Neutrophil (primary cell): ENCODE data around the gene SPHK2.
A peak's percentile ranks its signal among the peaks of the same experiment; 100 is the strongest.

Experiments used
- H3K27ac ChIP-seq: fragments of 200-600 bp; sonication (generic); 2 replicates; pipeline ENCODE4 v1.5.1; 2016; ENCODE audit warnings: mild to moderate bottlenecking, moderate library complexity
- H3K27me3 ChIP-seq: fragments of 200-600 bp; sonication (generic); 2 replicates; pipeline ENCODE4 v1.6.0; 2016; ENCODE audit warnings: mild to moderate bottlenecking
- H3K36me3 ChIP-seq: fragments of 200-600 bp; sonication (generic); 2 replicates; pipeline ENCODE4 v1.5.1; 2017
- H3K4me1 ChIP-seq, 2 experiments: fragments of 200-600 bp in 1 of 2; sonication (generic) in 1 of 2; 1 replicate in 1 of 2; 2 replicates in 1 of 2; pipeline versions ENCODE4 v1.5.1 to v1.6.1; 2013 to 2016; ENCODE audit warnings: low read depth in 1 of 2, low read length in 1 of 2, mild to moderate bottlenecking in 1 of 2, moderate library complexity in 1 of 2; ENCODE audit not compliant: control insufficient read depth in 1 of 2, insufficient read depth in 1 of 2
- H3K4me3 ChIP-seq, 2 experiments: fragments of 200-600 bp in 1 of 2; sonication (generic) in 1 of 2; 1 replicate in 1 of 2; 2 replicates in 1 of 2; pipeline ENCODE4 v1.5.1; 2013 to 2016; ENCODE audit warnings: low read depth in 1 of 2, low read length in 1 of 2, mild to moderate bottlenecking in 1 of 2, moderate library complexity in 1 of 2
- H3K9me3 ChIP-seq: fragments of 200-600 bp; sonication (generic); 2 replicates; pipeline ENCODE4 v1.5.1; 2016
- TF ChIP-seq, protein P1 (sequence below): fragments of 200-600 bp; sonication (generic); IDR thresholded peaks from 2 replicates; pipeline ENCODE4 v1.5.1; 2016; ENCODE audit warnings: antibody characterized with exemption

Gene SPHK2

GRCh38 chr19:48624067-48624594 is 4.8 kb downstream of the SPHK2 start:
- no peaks in the 10 kb centered on the region for H3K27me3 ChIP-seq
- H3K4me1 ChIP-seq: peaks cover 23 to 24% of the 10 kb centered on the region in 2 experiments
- TF ChIP-seq, protein P1, sequence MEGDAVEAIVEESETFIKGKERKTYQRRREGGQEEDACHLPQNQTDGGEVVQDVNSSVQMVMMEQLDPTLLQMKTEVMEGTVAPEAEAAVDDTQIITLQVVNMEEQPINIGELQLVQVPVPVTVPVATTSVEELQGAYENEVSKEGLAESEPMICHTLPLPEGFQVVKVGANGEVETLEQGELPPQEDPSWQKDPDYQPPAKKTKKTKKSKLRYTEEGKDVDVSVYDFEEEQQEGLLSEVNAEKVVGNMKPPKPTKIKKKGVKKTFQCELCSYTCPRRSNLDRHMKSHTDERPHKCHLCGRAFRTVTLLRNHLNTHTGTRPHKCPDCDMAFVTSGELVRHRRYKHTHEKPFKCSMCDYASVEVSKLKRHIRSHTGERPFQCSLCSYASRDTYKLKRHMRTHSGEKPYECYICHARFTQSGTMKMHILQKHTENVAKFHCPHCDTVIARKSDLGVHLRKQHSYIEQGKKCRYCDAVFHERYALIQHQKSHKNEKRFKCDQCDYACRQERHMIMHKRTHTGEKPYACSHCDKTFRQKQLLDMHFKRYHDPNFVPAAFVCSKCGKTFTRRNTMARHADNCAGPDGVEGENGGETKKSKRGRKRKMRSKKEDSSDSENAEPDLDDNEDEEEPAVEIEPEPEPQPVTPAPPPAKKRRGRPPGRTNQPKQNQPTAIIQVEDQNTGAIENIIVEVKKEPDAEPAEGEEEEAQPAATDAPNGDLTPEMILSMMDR: peak; percentile 36
- peaks cover 12% of the 10 kb centered on the region for H3K36me3 ChIP-seq
- no peaks in the 10 kb centered on the region for H3K9me3 ChIP-seq
- peak overlapping the region; percentile 67 for H3K27ac ChIP-seq
- peak overlapping the region; percentile 43 to 58 for H3K4me3 ChIP-seq

DNA sequence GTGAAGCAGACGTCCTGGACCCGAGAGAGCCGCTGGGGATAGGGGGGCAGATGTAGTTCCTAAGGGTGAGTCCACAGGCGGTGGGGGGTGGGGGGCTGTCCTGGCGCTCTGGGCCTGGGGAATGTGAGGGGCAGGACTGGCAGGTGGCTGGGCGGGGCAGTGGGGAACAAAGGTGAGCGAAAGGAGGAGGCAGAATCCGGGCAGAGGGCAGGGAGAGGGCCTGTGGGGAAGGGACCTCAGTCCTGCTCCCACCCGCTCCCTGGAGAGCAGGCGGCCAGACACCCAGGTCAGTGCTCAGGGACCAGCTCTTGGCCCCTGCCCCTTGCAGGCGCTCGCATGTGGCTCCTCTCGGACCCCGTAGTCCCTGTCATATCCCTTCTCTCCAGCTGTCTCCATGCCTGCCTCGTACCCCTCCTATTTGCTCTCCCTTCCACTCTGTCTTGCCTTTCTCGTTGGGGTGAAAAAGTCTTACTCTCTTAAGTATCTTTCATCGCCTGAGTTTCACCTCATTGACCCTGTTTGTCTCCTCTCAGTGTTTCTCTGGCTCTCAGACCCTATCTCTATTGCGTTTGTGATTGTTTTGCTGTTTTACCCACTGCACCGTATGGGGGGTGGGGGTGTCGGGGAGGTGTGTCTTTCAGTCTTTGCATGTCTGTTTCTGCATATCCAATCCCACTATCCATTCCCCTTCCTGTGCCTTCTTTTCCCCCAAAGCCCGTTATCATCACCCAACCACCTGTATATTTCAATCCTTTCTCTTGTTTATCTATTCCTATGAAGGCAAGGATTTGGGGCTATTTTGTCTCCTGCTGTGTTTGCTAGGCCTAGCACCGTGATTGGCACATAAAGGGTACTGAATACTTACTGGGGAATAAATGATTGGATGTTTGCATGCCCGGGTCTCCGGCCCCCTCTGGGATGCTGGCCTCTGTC is 5.8 kb downstream of the SPHK2 start:
- H3K4me3 ChIP-seq: peak overlapping the region in 1 of 2 experiments; percentile 58
- H3K9me3 ChIP-seq: no peaks in the 10 kb centered on the region
- TF ChIP-seq, protein P1: no peak
- peaks cover 17 to 18% of the 10 kb centered on the region in 2 experiments for H3K4me1 ChIP-seq
- peak overlapping the region; percentile 67 for H3K27ac ChIP-seq
- peaks cover 21% of the 10 kb centered on the region for H3K36me3 ChIP-seq
- H3K27me3 ChIP-seq: no peaks in the 10 kb centered on the region

GRCh38 chr19:48625891-48626327 is 6.6 kb downstream of the SPHK2 start:
- TF ChIP-seq, protein P1: no peak
- Histone ChIP-seq H3K4me1 (peaks cover 22 to 23% of the 10 kb centered on the region in 2 experiments), H3K27me3 (no peaks in the 10 kb centered on the region), H3K36me3 (peaks cover 29% of the 10 kb centered on the region), H3K9me3 (no peaks in the 10 kb centered on the region), H3K27ac (no peak overlapping the region), H3K4me3 (no peak overlapping the region)

- TF ChIP-seq, protein P1: no peak
- no peak overlapping the region for H3K4me3 ChIP-seq
- no peaks in the 10 kb centered on the region for H3K9me3 ChIP-seq
- peak overlapping the region; percentile 5 for H3K27ac ChIP-seq
- H3K36me3 ChIP-seq: peaks cover 42% of the 10 kb centered on the region
- peaks cover 28 to 30% of the 10 kb centered on the region in 2 experiments for H3K4me1 ChIP-seq
- H3K27me3 ChIP-seq: no peaks in the 10 kb centered on the region
Observed at GRCh38 chr19:48627201-48627864, 8.0 kb downstream of the SPHK2 start.

- TF ChIP-seq, protein P1: no peak
- Histone ChIP-seq H3K27ac (no peak overlapping the region), H3K27me3 (no peaks in the 10 kb centered on the region), H3K9me3 (no peaks in the 10 kb centered on the region), H3K36me3 (peaks cover 48% of the 10 kb centered on the region), H3K4me1 (peaks cover 30% of the 10 kb centered on the region in 2 experiments), H3K4me3 (no peak overlapping the region)
Observed at GRCh38 chr19:48627865-48628314, 8.6 kb downstream of the SPHK2 start.
